ENCODE measurements around the gene NPTX1.

Gene NPTX1

DNA sequence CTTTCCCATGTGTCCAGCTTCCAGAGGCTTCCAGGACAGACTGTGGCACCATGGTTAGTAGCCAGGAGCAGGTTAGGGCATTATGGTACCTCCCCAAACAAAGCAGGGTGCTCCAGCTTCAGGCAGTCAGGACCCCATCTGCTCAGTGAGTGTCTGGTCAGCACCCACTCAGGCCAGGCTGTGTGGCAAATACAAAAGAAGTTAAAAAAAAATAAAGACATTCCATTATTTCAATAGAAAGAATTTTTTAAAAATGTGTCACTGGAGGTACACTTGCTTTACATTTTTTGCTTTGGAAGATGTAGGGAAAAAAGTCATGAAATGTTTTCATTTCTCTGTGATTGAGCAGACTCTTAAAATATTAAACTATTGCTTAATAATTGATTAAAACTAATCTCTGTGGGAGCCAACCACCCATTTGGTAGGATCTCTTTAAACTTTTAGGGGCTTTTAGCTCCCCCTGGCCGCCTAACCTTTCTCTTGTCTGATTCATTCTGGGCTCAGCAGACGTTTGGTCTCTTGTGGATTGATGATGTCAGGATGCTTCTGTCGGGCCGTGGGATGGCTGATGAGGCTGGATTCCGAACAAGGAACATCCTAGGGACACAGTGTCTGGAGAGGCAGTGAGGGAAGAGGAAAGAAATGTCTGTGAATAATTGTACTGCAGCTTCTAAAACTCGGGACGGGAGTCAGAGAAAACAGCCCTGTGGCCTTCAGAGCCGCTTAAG lies 28.4 kb upstream of the NPTX1 start:
- in situ Hi-C loops (cut with HindIII; ENCODE audit: low sequenced_read_pairs) = no loop called here

DNA sequence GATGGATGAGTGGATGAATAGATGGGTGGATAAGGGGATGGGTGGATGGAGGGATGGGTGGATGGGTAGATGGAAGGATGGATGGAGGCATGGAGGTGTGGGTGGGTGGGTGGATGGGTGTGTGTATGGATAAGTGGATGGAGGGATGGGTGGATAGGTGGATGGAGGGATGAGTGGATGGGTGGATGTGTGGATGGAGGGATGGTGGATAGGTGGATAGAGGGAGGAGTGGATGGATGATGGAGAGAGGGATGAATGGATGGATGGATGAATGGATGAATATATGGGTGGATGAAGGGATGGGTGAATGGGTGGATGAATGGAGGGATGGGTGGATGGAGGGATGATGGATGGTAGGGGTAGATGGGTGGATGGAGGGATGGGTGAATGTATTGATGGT lies 27.5 kb upstream of the NPTX1 start:
- in situ Hi-C loops (cut with HindIII; ENCODE audit: low sequenced_read_pairs) = no loop called here

DNA sequence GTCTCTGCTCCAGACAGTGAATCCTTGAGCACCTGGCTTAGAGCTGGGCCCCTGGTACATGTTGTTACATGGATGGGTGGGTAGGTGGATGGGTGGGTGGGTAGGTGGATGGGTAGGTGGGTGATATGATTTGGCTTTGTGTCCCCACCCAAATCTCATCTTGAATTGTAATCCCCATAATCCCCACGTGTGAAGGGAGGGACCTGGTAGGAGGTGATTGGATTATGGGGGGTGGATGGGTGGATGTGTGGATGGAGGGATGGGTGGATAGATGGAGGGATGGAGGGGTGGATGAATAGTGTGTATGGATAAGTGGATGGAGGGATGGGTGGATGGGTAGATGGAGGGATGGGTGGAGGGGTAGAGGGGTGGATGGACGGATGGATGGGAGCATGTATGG lies 26.6 kb upstream of the NPTX1 start:
- in situ Hi-C loops (cut with HindIII; ENCODE audit: low sequenced_read_pairs) = no loop called here

DNA sequence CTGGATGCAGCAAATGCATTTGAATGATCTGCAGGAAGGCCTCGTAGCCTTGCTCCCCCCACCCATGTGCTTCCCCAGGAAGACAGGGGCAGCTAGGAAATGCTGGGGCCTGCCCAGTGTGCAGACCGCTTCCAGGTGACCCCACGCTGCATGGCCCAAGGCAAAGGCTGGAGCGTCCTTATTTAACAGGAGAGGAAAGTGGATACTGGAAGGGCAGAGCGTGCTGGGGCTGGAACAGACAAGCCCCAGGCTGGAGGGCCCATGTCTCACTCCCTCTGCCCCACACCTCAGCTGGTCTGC lies 26.1 kb upstream of the NPTX1 start:
- in situ Hi-C loops (cut with HindIII; ENCODE audit: low sequenced_read_pairs) = no loop called here

DNA sequence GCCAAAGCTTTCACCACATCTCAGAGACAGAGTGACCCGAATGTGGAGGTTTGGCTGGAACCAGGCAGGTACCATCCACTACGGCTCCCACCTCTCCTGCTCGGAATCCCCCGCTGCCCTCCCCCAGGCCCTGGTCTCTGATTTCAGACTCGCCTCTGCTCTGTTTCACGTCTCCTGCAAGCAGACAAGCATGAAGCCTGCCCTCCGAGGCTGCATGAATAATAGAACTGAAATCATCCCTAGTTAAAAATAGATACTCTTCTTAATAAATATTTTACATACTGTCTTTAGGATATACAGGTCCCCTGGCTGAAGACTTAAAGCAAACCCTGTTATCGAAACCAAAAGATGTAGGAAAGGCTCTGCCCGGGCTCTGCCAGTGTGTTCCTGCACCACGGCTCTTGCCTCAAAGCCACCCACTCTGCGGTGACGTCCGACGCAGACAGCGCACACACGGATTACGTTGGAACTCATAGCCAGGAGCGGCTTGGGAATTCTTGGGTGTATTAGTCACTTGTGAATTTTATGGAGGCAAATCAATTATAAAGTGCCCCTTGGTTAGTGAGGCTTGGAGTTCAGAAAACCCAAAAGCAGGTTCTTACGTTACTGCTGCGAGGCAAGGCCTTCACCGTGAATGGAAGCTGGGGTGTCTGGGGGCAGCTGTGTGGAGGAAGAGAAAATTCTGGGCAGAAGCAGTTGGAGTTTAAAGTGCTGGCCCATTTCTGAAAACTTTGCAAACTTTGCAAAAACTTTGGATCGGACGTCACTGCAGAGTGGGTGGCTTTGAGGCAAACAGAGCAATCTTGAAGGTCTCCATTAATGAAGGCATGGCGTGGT lies 25.6 kb upstream of the NPTX1 start:
- in situ Hi-C loops (cut with HindIII; ENCODE audit: low sequenced_read_pairs) = no loop called here

DNA sequence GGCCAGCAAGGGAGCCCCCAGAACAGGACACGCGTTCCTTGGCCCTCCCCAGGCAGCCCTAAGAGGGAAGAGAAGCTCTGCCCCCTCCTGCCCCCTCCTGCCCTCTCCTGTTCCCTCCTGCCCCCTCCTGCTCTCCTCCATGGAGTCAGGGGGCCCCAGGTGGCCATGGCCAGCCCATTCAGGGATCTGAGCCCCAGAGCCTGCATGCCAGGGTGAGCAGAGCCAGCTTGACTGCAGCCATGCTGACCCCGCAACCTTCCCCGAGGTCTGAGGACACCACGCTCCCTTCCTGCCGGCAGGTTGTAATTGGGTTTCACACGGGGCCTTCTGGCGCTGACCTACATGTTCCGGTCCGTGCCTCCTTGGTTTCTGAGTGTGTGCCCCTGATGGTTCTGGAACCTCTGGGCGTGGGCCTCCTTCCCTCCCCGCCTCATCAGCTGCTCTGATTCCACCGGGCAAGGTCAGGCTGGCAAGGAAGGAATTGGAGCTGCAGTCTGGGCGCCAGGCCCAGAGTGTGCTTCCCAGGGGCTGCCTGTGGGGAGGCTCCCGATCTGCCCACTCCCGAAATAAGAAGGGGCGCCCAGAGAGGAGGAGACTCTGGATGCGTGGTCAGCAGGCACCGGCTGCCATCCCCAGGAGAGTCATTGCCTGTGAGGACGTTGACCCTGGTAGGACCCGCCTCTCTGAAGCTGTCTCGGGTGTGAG lies 23.7 kb upstream of the NPTX1 start:
- in situ Hi-C loops (cut with HindIII; ENCODE audit: low sequenced_read_pairs) = loop anchor here (10.0 kb wide), 2 partner anchors 45 to 95 kb away; partner anchors contain the start of gene RPTOR

DNA sequence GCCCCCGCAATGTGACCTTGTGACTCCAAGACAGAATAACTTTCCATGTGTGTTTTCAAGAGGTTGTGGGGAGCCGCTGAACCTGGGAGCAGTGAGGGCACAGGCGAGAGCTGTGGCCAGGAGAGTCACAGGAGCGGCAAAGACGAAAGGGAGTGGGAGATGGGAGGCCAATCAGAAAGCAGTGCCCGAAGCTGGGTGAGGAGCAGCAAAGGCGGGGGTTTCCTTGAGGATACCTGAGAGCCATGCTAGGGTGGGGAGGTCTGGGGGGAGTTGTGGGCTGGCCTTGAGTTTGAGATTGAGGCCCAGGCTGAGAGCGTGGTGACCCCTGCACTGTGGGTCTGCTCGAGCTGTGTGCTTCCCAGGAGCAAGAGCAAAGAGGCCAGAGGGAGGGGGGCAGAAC lies 23.2 kb upstream of the NPTX1 start:
- in situ Hi-C loops (cut with HindIII; ENCODE audit: low sequenced_read_pairs) = loop anchor here (10.0 kb wide), 2 partner anchors 45 to 95 kb away; partner anchors contain the start of gene RPTOR

DNA sequence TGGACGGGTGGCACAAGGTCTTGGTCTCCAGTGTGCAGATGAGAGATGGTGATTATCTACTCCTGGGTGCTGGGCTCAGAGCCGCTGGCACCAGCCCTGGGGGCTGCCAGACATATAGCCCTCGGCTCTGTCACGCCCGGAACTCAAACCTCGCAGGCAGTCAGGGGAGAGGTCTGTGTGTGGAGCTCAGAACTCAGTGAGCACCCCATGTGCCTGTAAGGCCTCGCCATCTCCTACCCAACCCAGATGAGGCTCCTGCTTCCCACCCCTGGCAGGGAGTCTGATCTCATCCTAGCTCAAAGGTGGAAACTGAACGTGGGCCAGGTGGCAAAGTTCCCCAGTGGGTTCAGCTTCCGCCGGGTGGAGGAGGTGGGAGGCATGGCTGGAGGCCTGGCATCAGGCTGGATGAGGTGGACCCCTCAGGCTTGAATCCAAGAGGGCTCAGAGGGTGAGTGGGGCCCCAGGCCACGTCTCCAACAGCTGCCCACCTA lies 22.6 kb upstream of the NPTX1 start:
- in situ Hi-C loops (cut with HindIII; ENCODE audit: low sequenced_read_pairs) = loop anchor here (10.0 kb wide), 2 partner anchors 46 to 96 kb away; partner anchors contain the start of gene RPTOR

DNA sequence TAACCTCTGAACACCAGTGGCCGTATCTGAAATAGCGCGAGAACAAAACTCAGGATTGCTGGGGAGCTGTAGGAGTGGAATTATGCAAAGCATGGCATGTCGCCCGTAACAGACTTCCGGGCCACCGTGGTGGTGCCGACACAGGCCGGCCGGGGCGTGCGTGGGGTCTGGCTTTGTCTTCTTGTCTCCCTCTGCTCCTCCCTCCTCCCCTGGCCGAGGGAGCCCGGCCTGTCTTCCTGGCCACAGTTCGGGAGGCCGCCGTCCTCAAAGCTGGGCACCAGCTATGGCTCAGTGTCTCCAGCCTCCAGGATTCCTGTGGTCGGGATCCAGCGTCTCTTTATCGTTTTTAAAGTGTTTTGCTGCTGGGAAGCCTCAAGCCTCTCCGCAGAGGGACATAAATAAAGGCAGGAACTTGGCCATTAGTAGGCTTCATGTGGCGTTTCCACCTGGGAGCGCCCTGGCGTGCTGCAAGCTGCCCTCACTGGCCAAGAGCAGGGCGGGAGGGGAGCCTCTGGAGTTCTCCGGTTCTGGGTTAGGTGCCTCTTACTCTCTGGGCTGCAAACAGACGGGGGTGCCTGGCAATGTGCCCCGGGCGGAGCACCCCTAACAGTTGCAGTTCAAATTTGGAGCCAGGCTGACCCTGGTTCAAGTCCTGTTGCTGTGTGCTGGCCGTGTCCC lies 22.0 kb upstream of the NPTX1 start:
- in situ Hi-C loops (cut with HindIII; ENCODE audit: low sequenced_read_pairs) = loop anchor here (10.0 kb wide), 2 partner anchors 46 to 96 kb away; partner anchors contain the start of gene RPTOR

DNA sequence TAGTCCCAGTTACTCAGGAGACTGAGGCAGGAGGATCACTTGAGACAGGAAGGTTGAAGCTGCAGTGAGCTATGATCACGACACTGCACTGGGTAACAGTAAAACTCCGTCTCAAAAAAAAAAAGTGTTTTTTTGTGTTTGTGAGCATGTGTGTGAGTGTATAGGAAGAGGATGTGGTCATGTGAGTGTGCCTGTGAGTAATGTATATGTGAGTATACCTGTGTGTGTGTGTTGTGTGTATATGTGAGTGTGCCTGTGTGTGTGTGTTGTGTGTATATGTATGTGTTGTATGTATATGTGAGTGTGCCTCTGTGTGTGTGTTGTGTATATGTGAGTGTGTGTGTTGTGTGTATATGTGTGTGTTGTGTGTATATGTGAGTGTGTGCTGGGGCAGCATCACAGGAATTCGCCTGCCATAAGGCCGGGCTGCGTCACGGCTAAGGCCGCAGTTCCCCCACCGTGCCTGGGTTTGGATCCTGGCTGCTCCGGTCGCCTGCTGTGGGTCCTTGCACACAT lies 21.4 kb upstream of the NPTX1 start:
- in situ Hi-C loops (cut with HindIII; ENCODE audit: low sequenced_read_pairs) = loop anchor here (10.0 kb wide), 2 partner anchors 47 to 97 kb away; partner anchors contain the start of gene RPTOR

DNA sequence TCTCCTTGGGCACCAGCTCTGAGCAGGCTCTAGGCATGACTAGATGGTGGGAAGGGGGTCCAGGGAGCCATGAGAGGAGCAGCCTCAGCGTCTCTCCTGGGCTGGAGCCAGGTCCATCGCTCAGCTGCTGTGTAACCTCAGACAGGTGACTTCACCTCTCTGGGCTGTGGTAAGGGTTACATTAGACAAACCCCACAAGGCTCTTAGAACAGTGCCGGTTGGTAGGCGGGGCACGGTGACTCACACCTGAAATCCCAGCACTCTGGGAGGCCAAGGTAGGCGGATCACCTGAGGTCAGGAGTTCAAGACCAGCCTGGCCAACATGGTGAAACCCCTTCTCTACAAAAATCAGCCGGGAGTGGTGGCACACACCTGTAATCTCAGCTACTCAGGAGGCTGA lies 18.1 kb upstream of the NPTX1 start:
- in situ Hi-C loops (cut with HindIII; ENCODE audit: low sequenced_read_pairs) = loop anchor here (5.0 to 10.0 kb wide), 3 partner anchors 47 to 100 kb away; partner anchors contain the start of gene RPTOR

DNA sequence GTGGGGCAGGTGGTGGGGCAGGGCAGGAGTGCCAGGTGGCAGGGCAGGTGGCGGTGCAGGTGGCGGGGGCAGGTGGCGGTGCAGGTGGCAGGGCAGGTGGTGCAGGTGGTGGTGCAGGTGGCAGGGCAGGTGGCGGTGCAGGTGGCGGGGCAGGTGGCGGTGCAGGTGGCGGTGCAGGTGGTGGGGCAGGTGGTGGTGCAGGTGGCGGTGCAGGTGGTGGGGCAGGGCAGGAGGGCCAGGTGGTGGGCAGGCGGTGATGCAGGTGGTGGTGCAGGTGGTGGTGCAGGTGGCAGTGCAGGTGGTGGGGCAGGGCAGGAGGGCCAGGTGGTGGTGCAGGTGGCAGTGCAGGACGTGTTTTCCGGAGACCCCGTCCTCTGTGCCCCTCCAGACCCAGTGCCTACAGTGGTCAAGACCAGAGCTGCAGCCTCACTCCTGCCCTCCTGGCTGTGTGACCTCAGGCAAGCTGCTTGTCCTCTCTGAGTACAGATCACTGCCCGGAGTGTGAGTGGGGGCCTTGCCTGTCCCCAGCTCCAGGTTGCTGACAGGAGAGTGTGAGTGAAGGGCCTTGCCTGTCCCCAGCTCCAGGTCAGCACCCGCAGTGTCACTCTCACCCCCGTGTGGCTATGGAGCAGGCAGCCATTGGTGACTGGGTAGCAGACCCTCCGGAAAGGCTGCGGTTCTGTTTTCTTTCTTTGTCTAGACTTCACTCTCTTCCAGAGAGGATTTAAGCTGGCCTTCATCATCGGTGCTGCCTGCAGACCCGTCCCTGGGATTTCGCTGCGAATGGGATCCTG lies 16.1 kb upstream of the NPTX1 start:
- in situ Hi-C loops (cut with HindIII; ENCODE audit: low sequenced_read_pairs) = loop anchor here (5.0 to 10.0 kb wide), 3 partner anchors 45 to 102 kb away; partner anchors contain the start of gene RPTOR

DNA sequence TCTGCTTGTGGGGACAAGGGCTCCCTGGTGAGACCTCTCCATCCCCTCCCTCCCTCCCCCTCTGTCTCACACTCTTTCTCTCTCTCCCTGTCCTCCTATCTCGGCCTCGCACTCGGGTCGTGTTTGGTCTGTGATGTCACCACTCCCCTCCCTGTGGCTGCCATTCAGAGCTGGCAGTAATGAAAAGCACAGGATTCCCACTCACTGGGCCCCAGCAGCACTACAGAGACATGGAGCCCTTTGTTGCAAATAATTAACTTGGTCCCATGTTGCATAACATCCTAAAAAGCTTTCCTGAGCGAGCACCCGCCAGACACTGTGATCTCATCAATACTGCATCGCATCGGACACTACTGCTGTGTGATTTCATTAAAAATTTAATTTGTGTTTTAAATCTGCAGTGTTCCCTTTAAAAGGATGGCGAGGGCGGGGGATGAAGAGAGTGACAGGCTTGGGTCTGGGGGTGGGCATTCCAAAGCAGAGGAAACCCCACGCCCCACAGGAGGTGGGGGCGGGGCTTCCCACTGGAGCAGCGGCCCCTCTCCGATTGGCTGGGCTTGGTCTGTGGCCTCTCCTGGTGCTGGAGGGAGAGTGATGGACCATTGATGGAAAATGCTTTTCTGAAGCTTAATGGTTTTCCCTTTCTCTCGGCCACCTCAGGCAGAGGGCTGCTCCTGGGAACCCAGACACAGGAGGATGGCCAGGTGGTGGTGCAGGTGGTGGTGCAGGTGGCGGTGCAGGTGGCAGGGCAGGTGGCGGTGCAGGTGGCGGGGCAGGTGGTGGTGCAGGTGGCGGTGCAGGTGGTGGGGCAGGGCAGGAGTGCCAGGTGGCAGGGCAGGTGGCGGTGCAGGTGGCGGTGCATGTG lies 15.3 kb upstream of the NPTX1 start:
- in situ Hi-C loops (cut with HindIII; ENCODE audit: low sequenced_read_pairs) = loop anchor here (5.0 to 10.0 kb wide), 3 partner anchors 44 to 103 kb away; partner anchors contain the start of gene RPTOR

DNA sequence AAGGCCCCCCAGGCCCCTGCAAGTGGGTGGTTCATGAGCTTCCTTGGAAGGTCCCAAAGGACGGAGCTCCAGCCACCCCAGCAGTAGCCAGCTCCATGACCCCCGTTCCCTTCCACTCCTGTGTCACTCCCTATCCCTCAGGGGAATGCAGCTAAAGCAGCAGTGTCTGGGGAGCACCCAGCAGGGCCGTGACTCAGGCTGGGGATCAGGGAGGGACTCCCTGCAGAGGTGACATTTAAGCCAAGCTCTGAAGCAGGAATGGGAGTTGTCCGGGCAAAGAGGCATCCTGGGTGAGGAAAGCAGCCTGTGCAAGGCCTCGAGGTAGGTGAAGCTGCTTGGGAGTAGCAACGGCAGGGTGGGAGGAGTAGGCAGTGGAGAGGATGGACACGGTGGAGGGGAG lies 11.1 kb upstream of the NPTX1 start:
- in situ Hi-C loops (cut with HindIII; ENCODE audit: low sequenced_read_pairs) = no loop called here

DNA sequence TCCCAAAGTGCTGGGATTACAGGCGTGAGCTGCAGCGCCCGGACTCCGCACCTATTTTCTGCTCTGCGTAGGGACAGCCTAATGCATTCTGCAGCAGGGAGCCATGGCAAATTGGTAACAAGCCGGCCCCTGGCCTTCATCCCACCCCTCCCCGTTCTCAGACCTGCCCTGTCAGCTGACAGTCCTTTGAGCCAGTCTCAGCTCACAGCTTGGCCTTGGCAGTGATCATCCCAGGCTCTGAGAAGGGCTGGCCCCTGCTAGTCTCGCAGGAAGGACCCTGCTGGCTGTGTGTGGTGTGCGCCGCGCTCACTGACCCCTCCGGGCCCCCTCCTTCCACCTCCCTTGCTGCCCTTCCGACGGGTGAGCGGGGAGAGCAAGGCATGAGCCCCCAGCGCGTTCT lies 10.3 kb upstream of the NPTX1 start:
- in situ Hi-C loops (cut with HindIII; ENCODE audit: low sequenced_read_pairs) = no loop called here

DNA sequence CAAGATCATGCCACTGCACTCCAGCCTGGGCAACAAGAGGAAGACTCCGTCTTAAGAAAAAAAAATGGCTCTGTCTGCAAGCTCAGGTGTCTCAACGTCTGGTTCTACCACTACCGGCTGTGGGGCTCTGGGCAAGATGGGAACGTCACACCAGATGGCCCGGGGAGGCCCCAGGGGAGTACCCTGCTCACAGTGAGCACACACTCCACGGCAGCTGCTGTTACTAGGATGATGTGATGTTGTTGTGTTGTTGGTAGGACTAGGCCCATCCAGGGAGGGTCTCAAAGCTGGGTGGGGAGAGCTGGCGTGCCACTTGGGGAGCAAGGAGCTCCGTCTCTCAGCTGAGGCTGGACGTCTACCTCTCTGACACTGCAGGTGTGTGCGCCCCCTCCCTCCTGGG lies 9.4 kb upstream of the NPTX1 start:
- in situ Hi-C loops (cut with HindIII; ENCODE audit: low sequenced_read_pairs) = no loop called here

DNA sequence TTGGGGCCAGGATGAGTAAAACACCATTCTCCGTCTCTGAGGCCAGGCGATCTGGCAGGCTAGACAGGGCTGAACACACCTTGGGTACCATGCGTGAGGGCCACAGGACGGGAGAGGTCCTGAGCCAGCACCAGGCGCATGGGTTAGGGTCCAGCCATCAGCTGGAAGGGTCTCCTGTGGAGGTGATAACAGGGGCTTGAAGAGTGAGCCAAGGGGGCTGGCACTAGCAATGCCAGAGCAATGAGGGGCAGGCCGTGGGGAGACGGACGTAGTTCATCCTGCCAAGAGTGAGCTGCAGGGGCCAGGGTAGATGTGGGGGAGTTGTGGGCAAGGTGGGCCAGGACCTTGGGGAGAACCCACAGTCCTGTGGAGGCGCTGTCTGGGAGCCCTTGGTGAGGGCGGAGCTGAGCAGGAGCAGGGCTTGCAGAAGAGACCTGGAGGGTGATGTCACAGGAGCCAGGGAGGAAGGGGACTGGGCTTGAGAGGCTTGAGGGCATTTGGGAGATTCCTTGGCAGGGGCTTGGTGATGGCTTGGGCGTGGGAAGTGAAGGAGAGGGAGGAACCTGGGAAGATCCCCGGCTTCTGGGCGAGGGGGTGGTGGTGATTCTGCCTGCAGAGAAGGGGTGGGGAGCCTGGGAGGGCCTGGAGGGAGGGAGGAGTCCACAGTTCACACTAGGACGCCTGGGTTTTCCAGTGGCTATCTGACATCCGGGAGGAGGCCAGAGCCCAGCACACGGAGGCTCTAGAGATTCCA lies 6.3 kb upstream of the NPTX1 start:
- in situ Hi-C loops (cut with HindIII; ENCODE audit: low sequenced_read_pairs) = no loop called here

DNA sequence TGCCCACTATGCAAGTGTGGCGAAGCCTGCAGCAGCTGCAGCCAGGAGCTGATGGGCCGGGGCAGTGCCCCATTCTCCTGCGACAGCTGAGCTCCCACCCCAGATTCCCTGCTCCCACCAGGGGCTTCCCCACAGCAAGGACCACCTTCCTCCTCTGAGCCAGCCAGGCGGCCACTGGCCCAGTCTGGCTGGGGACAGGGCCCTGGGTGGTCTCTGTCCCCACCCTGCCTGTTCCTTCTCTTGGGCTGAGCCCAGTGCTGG lies 5.6 kb upstream of the NPTX1 start:
- in situ Hi-C loops (cut with HindIII; ENCODE audit: low sequenced_read_pairs) = no loop called here
